Chondrocyte (in vitro differentiated cells): ENCODE results near the gene FOXP3. TPM values are rescaled to one million over a fixed set of nuclear protein-coding genes. Genes with fewer than 3 reads are reported as not detected.
A peak's percentile ranks its signal among the peaks of the same experiment; 100 is the strongest.

Experiments
- DNase-seq: peaks from one replicate; pipeline ENCODE4 v3.0.0; 2021; ENCODE audit warnings: mixed read lengths, low spot score
- H3K27ac Mint-ChIP-seq: one replicate; pipeline ENCODE4 v1.8.0; 2021; ENCODE audit warnings: mild to moderate bottlenecking, moderate library complexity, mixed read lengths; ENCODE audit not compliant: unreplicated experiment
- H3K27me3 Mint-ChIP-seq: 2 replicates; pipeline ENCODE4 v1.8.0; 2021; ENCODE audit warnings: low read depth, mixed read lengths
- H3K36me3 Mint-ChIP-seq: 2 replicates; pipeline ENCODE4 v1.8.0; 2021; ENCODE audit warnings: low read depth, mixed read lengths
- H3K4me1 Mint-ChIP-seq: 2 replicates; pipeline ENCODE4 v1.8.0; 2021; ENCODE audit warnings: low read depth, mild to moderate bottlenecking, mixed read lengths
- H3K4me3 Mint-ChIP-seq: one replicate; pipeline ENCODE4 v1.8.0; 2021; ENCODE audit warnings: mild to moderate bottlenecking, moderate library complexity, mixed read lengths; ENCODE audit not compliant: unreplicated experiment
- H3K9me3 Mint-ChIP-seq: 2 replicates; pipeline ENCODE4 v1.8.0; 2021; ENCODE audit warnings: low read depth, mixed read lengths
- total RNA-seq: library from RNA; stranded (reverse); gene quantifications from 3 replicates; pipeline ENCODE4 v1.2.1, GENCODE V29; 2021
- TF ChIP-seq, protein P1 (sequence below): fragments of 200-600 bp; sonication (generic); IDR thresholded peaks from 2 replicates; pipeline ENCODE4 v1.5.0; 2021; ENCODE audit warnings: antibody characterized with exemption, mild to moderate bottlenecking, moderate library complexity

The FOXP3 gene
- total RNA-seq, 1 donor from 2014 or later: 0.12 TPM

GRCh38 chrX:49233887-49234555 is 30.5 kb downstream of the FOXP3 start:
- no peak overlapping the region for H3K27ac Mint-ChIP-seq
- TF ChIP-seq, protein P1, sequence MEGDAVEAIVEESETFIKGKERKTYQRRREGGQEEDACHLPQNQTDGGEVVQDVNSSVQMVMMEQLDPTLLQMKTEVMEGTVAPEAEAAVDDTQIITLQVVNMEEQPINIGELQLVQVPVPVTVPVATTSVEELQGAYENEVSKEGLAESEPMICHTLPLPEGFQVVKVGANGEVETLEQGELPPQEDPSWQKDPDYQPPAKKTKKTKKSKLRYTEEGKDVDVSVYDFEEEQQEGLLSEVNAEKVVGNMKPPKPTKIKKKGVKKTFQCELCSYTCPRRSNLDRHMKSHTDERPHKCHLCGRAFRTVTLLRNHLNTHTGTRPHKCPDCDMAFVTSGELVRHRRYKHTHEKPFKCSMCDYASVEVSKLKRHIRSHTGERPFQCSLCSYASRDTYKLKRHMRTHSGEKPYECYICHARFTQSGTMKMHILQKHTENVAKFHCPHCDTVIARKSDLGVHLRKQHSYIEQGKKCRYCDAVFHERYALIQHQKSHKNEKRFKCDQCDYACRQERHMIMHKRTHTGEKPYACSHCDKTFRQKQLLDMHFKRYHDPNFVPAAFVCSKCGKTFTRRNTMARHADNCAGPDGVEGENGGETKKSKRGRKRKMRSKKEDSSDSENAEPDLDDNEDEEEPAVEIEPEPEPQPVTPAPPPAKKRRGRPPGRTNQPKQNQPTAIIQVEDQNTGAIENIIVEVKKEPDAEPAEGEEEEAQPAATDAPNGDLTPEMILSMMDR: no peak
- no peaks in the 10 kb centered on the region for H3K36me3 Mint-ChIP-seq
- DNase-seq: no peak
- H3K9me3 Mint-ChIP-seq: peaks cover 2% of the 10 kb centered on the region
- no peaks in the 10 kb centered on the region for H3K27me3 Mint-ChIP-seq
- no peaks in the 10 kb centered on the region for H3K4me1 Mint-ChIP-seq
- no peak overlapping the region for H3K4me3 Mint-ChIP-seq

- Mint-ChIP-seq H3K9me3 (peaks cover 2% of the 10 kb centered on the region), H3K4me1 (no peaks in the 10 kb centered on the region), H3K4me3 (no peak within 1 kb of the TSS), H3K36me3 (no peaks in the 10 kb centered on the region), H3K27ac (peak within 1 kb of the TSS; percentile 27), H3K27me3 (no peaks in the 10 kb centered on the region)
- TF ChIP-seq, protein P1: no peak
- DNase-seq: no peak
Measured at GRCh38 chrX:49233176-49233575, 31.3 kb downstream of the FOXP3 start, which contains the start of gene CACNA1F. Gene CACNA1F, minus strand, starts transcription at chrX:49233340. Its CDS starts 31 bp downstream, at chrX:49233309.

GRCh38 chrX:49232525-49232924 is 32.0 kb downstream of the FOXP3 start:
- Mint-ChIP-seq H3K9me3 (peaks cover 2% of the 10 kb centered on the region), H3K36me3 (no peaks in the 10 kb centered on the region), H3K27me3 (no peaks in the 10 kb centered on the region), H3K4me3 (no peak overlapping the region), H3K4me1 (no peaks in the 10 kb centered on the region), H3K27ac (peak overlapping the region; percentile 27)
- DNase-seq: no peak
- TF ChIP-seq, protein P1: no peak

DNA sequence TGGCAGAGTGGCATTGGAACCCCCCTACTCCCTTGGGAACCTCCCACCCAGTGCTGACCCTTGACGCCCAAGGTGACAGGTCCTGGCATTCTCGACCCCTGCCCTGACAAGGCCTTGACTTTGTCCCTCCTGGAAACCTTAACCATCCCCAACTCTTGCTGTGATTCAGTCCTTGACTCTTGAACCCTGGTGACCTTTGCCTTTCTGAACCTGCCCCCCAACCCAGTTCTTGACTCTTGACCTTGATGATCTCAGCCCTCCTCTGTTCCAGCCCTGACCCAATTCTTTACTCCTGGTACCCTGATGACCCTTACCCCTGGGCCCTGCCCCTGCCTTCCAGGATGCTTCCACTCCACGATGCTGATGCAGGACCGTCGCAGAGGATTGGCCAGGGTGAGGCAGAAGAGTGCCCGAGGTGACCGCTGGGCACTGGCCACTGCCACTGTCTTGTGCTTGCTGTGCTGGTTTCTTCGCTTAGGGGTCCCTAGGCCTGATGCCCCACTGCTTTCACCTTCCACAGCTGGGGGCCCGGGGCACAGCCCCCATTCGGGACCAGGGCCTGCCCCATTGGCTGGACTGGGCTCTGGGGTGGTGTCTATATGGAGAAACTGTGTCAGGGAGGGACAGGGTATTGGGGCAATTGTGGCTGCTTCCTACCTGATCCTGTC is 33.0 kb downstream of the FOXP3 start:
- Mint-ChIP-seq H3K36me3 (no peaks in the 10 kb centered on the region), H3K27ac (no peak overlapping the region), H3K4me1 (no peaks in the 10 kb centered on the region), H3K9me3 (peaks cover 2% of the 10 kb centered on the region), H3K27me3 (no peaks in the 10 kb centered on the region), H3K4me3 (no peak overlapping the region)
- no peak for DNase-seq
- TF ChIP-seq, protein P1: no peak

DNA sequence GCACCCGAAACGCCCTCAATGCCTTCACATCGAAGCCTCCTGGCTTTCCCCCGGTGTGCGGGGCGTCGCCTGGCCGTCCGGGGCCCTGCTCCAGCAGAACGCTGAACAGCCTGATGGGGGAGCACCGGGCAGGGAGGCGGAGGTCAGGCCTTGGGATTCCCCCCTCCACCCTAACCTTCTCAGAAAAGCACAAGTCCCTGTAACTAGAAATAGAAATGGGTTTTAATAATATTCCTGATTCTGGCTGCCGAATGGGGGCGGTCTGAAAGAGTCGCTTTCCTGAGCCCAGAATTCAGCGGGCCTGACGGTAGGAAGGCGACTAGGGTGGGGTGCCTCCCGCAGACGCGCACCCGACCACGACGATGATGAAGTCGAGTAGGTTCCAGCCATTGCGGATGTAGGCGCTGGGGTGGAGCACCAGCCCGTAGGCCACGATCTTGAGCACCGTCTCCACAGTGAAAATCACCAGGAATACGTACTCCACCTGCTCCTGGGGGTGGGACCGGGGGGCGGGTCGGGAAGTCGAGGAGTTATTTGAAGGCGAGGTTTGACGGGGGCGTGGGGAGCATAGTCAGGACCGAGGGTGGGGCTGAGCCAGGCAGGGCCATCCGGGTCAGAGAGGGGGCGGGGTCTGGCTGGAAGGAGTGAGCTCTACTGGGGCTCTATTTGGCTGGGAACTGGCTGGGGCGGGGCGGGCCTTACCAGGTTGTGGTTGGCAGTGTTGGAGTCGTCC is 33.8 kb downstream of the FOXP3 start:
- no peak overlapping the region for H3K4me3 Mint-ChIP-seq

More for the DNA sequence above, 33.8 kb downstream of the FOXP3 start:
- Mint-ChIP-seq H3K4me1 (no peaks in the 10 kb centered on the region), H3K36me3 (no peaks in the 10 kb centered on the region), H3K27me3 (no peaks in the 10 kb centered on the region), H3K9me3 (peaks cover 2% of the 10 kb centered on the region), H3K27ac (no peak overlapping the region)
- TF ChIP-seq, protein P1: peak; percentile 24
- DNase-seq: no peak
